ENCODE data around the gene CTNNA2.

- TF ChIP-seq TAF1 (IDR thresholded peaks at IDR 0.05; ENCODE audit: borderline replicate concordance, low read depth, low read length) (no peak), POLR2AphosphoS5 (IDR thresholded peaks at IDR 0.05; ENCODE audit: low read depth, low read length) (no peak), POLR2A (IDR thresholded peaks at IDR 0.05; ENCODE audit: low read depth, low read length) (no peak)
These were observed 345.0 kb downstream of the CTNNA2 start for GRCh38 chr2:79857888-79858287.
